HFF-Myc (cell line): ENCODE data around the gene GRIA1.

Experiments
- DNase-seq: peaks from one replicate; pipeline ENCODE4 v3.0.0-alpha.2; 2011; ENCODE audit warnings: low read depth; ENCODE audit errors: extremely low read depth
- H3K4me3 ChIP-seq: replicated peaks from 2 replicates; pipeline ENCODE4 v1.5.1; 2011; ENCODE audit warnings: low read depth, mild to moderate bottlenecking, control low read depth, low read length
- CTCF ChIP-seq: IDR thresholded peaks from 2 replicates; pipeline ENCODE4 v1.5.1; 2012; ENCODE audit warnings: mild to moderate bottlenecking, low read depth, low read length, control low read depth; ENCODE audit errors: missing control alignments

GRIA1 gene

GRCh38 chr5:153745778-153746395, 255.4 kb downstream of the GRIA1 start:
- H3K4me3 ChIP-seq: no peak overlapping the region
- no peak for TF ChIP-seq CTCF
- no peak for DNase-seq

- no peak overlapping the region for H3K4me3 ChIP-seq
- no peak for DNase-seq
- no peak for TF ChIP-seq CTCF
These were observed 256.0 kb downstream of the GRIA1 start for GRCh38 chr5:153746440-153746839.

- TF ChIP-seq CTCF: no peak
- H3K4me3 ChIP-seq: no peak overlapping the region
- DNase-seq: no peak
These were observed 258.4 kb downstream of the GRIA1 start for GRCh38 chr5:153748823-153749222.

GRCh38 chr5:153749960-153750359, 259.5 kb downstream of the GRIA1 start:
- no peak overlapping the region for H3K4me3 ChIP-seq
- DNase-seq: no peak
- TF ChIP-seq CTCF: no peak

- DNase-seq: no peak
- TF ChIP-seq CTCF: no peak
- H3K4me3 ChIP-seq: no peak overlapping the region
These were observed 260.8 kb downstream of the GRIA1 start for GRCh38 chr5:153751251-153751650.

GRCh38 chr5:153752890-153753289, 262.4 kb downstream of the GRIA1 start:
- H3K4me3 ChIP-seq: no peak overlapping the region
- DNase-seq: no peak
- no peak for TF ChIP-seq CTCF

- H3K4me3 ChIP-seq: no peak overlapping the region
- no peak for TF ChIP-seq CTCF
- no peak for DNase-seq
These were observed 263.4 kb downstream of the GRIA1 start for GRCh38 chr5:153753645-153754432.
